ENCODE measurements around the gene PARVB.

GRCh38 chr22:44207173-44207980 lies 183.3 kb downstream of the PARVB start:
- TF ChIP-seq EZH2 (IDR thresholded peaks at IDR 0.05; ENCODE audit: low read length, missing control alignments) (no peak), CTCF (conservative IDR thresholded peaks at IDR 0.05 in 1 of 2, IDR thresholded peaks at IDR 0.05 in 1 of 2; ENCODE audit: low read depth in 1 of 2, low read length in 2 of 2) (no peak)
